Pancreas (tissue), 10 donors: Measurements from ENCODE around the gene CUEDC2. TPM values are rescaled to one million over a fixed set of nuclear protein-coding genes. Genes with fewer than 3 reads are reported as not detected.

Experiments used
- ATAC-seq, 4 donors: fragments of 200-7000 bp; cut with Tn5 transposase; one replicate each; pipeline versions ENCODE4 v1.8.0 to v1.9.1; 2020; ENCODE audit warnings: mild to moderate bottlenecking in 4 of 4, moderate library complexity in 4 of 4
- DNase-seq, 6 donors: peaks; one replicate each; pipeline ENCODE4 v3.0.0-alpha.2; 2020
- FAIRE-seq: peaks from 2 replicates; lab custom pipeline; 2012; peaks lifted over from hg19 to GRCh38; lab: Jason Lieb, UNC
- H3K27ac ChIP-seq, 4 donors: fragments of 200-600 bp; sonication (generic); 1 replicate in 3 of 4; 2 replicates in 1 of 4; pipeline versions ENCODE4 v1.5.0 to v1.8.0; 2020
- H3K27me3 ChIP-seq, 4 donors: fragments of 200-600 bp; one replicate each; pipeline ENCODE4 v1.8.0; 2021
- H3K36me3 ChIP-seq, 3 donors: fragments of 200-600 bp; sonication (generic) in 1 of 3; one replicate each; pipeline versions ENCODE4 v1.5.0 to v1.8.0; 2020 to 2021
- H3K4me1 ChIP-seq, 3 donors: fragments of 200-600 bp; one replicate each; pipeline ENCODE4 v1.8.0; 2021
- H3K4me3 ChIP-seq, 4 donors: fragments of 200-600 bp; sonication (generic) in 2 of 4; one replicate each; pipeline versions ENCODE4 v1.5.0 to v1.8.0; 2020 to 2021
- H3K9me3 ChIP-seq, 4 donors: fragments of 200-600 bp; one replicate each; pipeline ENCODE4 v1.8.0; 2021
- WGBS, 2 donors: extraction: QIAGEN DNeasy Blood & Tissue Kit; methylation state at CpG; one replicate each; pipeline ENCODE4 v1.1.7; 2013; 5-methylcytosine and 5-hydroxymethylcytosine counted together
- intact Hi-C, 3 donors: fragments of 100-400 bp; cut with DNase I; formaldehyde crosslinking; loops; one replicate each; pipeline versions ENCODE4 v1.11.1 to v1.14.2; 2022
- polyA plus RNA-seq, 2 donors: library from polyadenylated mRNA; stranded (reverse); fragments of 200-250 nt; gene quantifications; one replicate each; pipeline ENCODE4 v1.2.3, GENCODE V29; 2013
- total RNA-seq, 6 donors: library from RNA; stranded (reverse); fragmentation: NEBNext Ultra II Directional in 4 of 6; extraction: Animal tissue kit (Norgen Biotek cat#: 25700) in 4 of 6; gene quantifications; one replicate each; pipeline versions ENCODE4 v1.2.1 to v1.2.4, GENCODE V29; 2021 to 2023
- TF ChIP-seq, protein P1 (sequence below), 4 donors: fragments of 200-600 bp; sonication (generic) in 3 of 4; IDR thresholded peaks; one replicate each; pipeline versions ENCODE4 v1.5.0 to v1.8.0; 2021; ENCODE audit warnings: antibody characterized with exemption in 4 of 4
- donor health status: healthy with polysubstance abuse.
- donor health status: DM: no; HTN: no; CAD: no; lungs with moderate emphysema.
- donor health status: DM: no; HTN: no; CAD: no.
- donor health status: control.
- donor health status: control.
- donor health status: Bipolar disorder and iron deficiency.
- donor health status: DM: yes; HTN: yes; CAD: no.
- donor health status: DM: no; HTN: no; CAD: no.
- donor health status: DM: no; HTN: no; CAD: no.
- donor health status: DM: yes; HTN: yes; CAD: no.

The CUEDC2 gene
- total and polyA plus RNA-seq, 8 donors: 18.9 to 51.5 (median 21.2) TPM

DNA sequence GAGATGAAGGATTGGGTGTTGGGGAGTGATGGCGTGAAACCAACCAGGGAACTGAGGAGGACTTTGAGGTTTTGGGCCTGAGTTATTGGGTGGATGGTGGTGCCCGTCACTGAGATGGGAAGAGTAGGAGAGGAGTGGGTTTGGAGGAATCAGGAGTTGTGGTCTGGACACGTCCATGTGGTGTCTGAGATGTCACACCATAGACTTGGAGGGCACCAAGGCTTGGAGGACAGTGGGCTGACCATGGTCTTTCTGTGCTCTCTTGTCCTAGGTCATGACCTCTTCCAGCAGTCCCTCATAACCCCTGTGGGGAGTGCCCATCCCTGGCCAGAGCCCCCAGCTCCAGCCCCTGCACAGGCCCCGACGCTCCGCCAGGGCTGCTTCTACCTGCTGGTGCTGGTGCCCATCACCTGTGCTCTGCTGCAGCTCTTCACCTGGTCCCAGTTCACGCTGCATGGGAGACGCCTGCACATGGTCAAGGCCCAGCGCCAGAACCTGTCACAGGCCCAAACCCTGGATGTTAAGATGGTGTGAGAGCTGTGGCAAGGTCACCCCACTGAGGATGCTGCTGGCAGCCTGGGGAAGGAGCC lies 43.2 kb upstream of the CUEDC2 start:
- TF ChIP-seq, protein P1, sequence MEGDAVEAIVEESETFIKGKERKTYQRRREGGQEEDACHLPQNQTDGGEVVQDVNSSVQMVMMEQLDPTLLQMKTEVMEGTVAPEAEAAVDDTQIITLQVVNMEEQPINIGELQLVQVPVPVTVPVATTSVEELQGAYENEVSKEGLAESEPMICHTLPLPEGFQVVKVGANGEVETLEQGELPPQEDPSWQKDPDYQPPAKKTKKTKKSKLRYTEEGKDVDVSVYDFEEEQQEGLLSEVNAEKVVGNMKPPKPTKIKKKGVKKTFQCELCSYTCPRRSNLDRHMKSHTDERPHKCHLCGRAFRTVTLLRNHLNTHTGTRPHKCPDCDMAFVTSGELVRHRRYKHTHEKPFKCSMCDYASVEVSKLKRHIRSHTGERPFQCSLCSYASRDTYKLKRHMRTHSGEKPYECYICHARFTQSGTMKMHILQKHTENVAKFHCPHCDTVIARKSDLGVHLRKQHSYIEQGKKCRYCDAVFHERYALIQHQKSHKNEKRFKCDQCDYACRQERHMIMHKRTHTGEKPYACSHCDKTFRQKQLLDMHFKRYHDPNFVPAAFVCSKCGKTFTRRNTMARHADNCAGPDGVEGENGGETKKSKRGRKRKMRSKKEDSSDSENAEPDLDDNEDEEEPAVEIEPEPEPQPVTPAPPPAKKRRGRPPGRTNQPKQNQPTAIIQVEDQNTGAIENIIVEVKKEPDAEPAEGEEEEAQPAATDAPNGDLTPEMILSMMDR (IDR thresholded peaks at IDR 0.05): no peak
- WGBS, 2 donors: 75 to 82% methylated on average over 9 of the region's 9 CpGs
- DNase-seq (peak in 1 of 6 donors; percentile 21), FAIRE-seq (no peak), ATAC-seq (no peak)
- intact Hi-C loops: loop anchor here in 1 of 3 donors (5.0 kb wide), 1 partner anchor 243 kb away; no protein-coding TSS in a partner anchor
- Histone ChIP-seq H3K4me1 (no peaks in the 10 kb centered on the region), H3K27me3 (no peaks in the 10 kb centered on the region), H3K27ac (no peak overlapping the region), H3K36me3 (peaks cover 0 to 4% (median 0%) of the 10 kb centered on the region in 3 donors), H3K9me3 (no peaks in the 10 kb centered on the region), H3K4me3 (no peak overlapping the region)

DNA sequence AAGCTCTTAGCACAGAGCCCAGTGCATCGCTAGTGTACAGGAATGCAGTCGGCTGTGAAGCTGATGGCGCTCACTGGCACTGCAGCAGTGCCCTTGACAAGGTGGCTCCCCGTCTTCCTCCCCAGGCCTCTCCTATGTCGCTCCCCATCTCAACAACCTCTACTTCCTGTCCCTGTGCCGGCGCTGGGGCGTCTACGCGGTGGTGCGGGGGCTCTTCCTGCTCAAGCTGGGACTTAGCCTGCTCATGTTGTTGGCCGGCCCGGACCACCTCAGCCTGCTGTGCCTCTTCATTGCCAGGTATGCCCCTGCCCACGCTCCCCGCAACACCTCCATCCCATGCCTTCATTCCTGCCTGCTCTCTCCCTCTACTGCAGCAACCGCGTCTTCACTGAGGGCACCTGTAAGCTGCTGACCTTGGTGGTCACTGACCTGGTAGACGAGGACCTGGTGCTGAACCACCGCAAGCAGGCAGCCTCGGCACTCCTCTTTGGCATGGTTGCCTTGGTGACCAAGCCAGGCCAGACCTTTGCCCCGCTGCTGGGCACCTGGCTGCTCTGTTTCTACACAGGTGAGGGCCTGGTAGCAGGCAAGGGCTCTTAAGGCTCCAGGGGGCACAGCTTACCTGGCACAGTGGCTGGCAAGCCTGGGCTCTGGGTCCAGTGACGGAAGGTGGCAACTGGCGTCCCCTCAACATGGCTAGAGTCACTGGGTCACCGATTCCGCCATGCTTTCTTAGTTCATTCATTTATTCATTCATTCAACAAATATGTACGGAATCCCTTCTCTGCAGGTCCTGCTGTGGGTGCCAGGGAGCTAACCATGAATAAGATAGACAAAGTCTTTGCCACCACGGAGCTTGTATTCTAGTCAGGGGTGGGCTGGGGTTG lies 41.3 kb upstream of the CUEDC2 start:
- Histone ChIP-seq H3K9me3 (no peaks in the 10 kb centered on the region), H3K36me3 (no peaks in the 10 kb centered on the region), H3K4me3 (no peak overlapping the region), H3K4me1 (no peaks in the 10 kb centered on the region), H3K27me3 (no peaks in the 10 kb centered on the region), H3K27ac (no peak overlapping the region)
- TF ChIP-seq, protein P1 (IDR thresholded peaks at IDR 0.05): no peak
- FAIRE-seq (no peak), ATAC-seq (no peak), DNase-seq (peak in 1 of 6 donors; percentile 29)
- intact Hi-C loops: no loop called here
- 77 to 85% methylated on average over 27 of the region's 27 CpGs for WGBS, 2 donors

DNA sequence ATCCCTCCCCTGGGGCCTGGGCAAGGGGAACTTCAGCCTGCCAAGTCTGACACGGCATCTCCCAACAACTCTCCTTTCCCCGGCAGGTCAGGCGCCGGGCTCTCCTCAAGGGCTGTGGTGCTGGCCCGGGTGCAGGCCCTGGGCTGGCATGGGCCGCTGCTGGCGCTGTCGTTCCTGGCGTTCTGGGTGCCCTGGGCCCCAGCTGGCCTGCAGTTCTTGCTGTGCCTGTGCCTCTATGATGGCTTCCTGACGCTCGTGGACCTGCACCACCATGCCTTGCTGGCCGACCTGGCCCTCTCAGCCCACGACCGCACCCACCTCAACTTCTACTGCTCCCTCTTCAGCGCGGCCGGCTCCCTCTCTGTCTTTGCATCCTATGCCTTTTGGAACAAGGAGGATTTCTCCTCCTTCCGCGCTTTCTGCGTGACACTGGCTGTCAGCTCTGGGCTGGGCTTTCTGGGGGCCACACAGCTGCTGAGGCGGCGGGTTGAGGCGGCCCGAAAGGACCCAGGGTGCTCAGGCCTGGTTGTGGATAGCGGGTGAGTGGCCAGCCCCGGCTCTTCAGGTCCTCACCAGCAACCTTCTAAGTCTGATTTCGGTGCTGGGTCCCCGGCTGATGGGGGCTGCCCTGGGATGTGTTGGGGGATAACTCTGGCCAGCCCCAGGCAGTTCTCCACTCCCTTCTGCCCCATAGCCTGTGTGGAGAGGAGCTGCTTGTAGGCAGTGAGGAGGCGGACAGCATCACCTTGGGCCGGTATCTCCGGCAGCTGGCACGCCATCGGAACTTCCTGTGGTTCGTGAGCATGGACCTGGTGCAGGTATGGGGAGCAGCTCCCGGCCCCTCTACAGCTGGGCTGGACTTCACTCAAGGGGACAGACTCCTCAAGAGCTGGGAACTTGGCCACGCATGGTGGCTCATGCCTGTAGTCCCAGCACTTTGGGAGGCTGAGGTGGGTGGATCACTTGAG lies 38.5 kb upstream of the CUEDC2 start:
- intact Hi-C loops: no loop called here
- no peak for ATAC-seq
- H3K4me3 ChIP-seq: no peak overlapping the region
- no peaks in the 10 kb centered on the region for H3K36me3 ChIP-seq
- no peaks in the 10 kb centered on the region for H3K9me3 ChIP-seq
- 89 to 93% methylated on average over 35 to 36 of the region's 36 CpGs for WGBS, 2 donors
- no peak overlapping the region for H3K27ac ChIP-seq
- no peak for DNase-seq
- TF ChIP-seq, protein P1 (IDR thresholded peaks at IDR 0.05): no peak
- H3K27me3 ChIP-seq: no peaks in the 10 kb centered on the region
- FAIRE-seq: no peak
- no peaks in the 10 kb centered on the region for H3K4me1 ChIP-seq

DNA sequence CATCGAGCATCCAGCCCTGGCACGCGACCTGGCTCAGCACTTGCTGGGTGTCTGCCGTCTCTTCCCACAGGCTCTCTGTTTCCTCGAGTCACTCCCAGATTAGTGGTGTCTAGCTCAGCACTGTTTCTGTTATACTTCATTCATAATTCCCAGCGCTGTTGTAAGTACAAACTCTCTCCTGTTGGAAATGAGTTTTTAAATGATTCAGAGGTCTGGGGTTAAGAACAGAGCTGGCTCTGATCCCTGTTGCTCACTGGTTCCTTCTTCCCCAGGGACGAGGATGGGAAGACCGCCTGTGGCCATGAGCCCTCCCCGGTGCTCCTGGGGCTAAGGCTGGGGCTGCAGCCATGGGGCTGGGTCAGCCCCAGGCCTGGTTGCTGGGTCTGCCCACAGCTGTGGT lies 36.3 kb upstream of the CUEDC2 start:
- Histone ChIP-seq H3K9me3 (no peaks in the 10 kb centered on the region), H3K4me1 (no peaks in the 10 kb centered on the region), H3K36me3 (no peaks in the 10 kb centered on the region), H3K4me3 (no peak overlapping the region), H3K27me3 (no peaks in the 10 kb centered on the region), H3K27ac (no peak overlapping the region)
- ATAC-seq (peak in 3 of 4 donors; percentile 13 to 31 (median 29)), DNase-seq (no peak), FAIRE-seq (no peak)
- TF ChIP-seq, protein P1 (IDR thresholded peaks at IDR 0.05): no peak
- 81 to 86% methylated on average over 9 of the region's 9 CpGs for WGBS, 2 donors
- intact Hi-C loops: no loop called here
